C1 segment of cervical spinal cord (tissue), 14 donors: ENCODE data around the gene TAF9B.
"Not testable (repeated sequence)": the region's sequence is repeated elsewhere in the genome, so short reads cannot be mapped to it uniquely, and the experiment has no call there.

ENCODE experiments used
- DNase-seq, 14 donors: peaks; one replicate each; lab custom pipeline; 2025; lab: John Stamatoyannopoulos, UW

Gene TAF9B

DNA sequence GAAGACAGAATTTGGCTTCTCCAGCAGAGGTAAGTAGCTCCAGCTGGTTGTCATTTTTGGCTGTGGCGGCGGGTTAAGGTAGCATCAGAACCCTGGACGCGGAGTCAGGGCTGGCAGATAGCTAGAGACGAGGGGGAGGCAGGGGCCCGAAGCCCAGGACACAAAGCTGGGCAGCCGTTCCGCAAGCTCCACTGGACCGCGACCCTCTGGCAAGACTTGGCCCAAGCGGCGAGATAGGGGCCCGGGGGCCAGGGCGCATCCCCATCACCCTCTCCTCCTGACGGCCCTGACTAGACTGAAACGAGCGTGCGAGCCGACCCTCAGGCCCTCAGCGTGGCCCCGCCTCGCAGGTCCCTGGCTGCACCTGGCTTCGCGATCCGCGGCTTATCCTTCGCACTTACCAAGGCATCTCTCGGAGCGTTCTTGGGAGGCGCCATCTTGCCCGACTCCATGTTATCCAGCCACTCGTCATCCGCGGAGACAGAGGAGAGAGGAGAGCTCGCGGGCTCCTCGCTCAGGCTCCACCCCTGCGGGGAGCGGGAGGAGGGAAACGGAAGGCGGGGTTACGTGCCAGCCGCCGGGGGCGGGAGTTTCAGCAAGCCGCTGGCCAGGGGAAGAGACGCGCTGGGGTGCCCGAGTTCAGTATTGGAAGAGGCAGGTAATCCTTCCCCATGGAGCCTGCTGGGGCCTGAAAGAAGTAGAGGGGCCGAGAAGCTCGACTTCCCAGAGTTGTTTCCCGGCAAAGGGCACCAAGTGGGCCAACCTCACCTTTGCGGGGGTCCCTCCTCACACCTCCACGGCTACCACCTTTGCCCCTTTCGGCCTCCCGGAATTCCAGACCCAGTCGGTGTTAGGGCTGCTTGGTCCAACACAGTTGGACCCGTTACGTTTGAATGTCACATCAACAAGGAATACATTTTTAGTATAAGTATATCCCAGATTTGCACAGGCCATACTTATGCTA, at the start of gene TAF9B:
Gene TAF9B, minus strand, starts transcription at position 491 of the 964 bp plus-strand sequence. Its CDS starts 39 bp downstream, at position 452.
- DNase-seq = peak in 13 of 14 donors; percentile 4 to 85 (median 63)

- no peak for DNase-seq
Observed at GRCh38 chrX:78182881-78183280, 43.4 kb upstream of the TAF9B start.

- DNase-seq = no peak
Observed at GRCh38 chrX:78181307-78181706, 41.9 kb upstream of the TAF9B start.

GRCh38 chrX:78168065-78168464, 28.6 kb upstream of the TAF9B start:
- DNase-seq = no peak

DNA sequence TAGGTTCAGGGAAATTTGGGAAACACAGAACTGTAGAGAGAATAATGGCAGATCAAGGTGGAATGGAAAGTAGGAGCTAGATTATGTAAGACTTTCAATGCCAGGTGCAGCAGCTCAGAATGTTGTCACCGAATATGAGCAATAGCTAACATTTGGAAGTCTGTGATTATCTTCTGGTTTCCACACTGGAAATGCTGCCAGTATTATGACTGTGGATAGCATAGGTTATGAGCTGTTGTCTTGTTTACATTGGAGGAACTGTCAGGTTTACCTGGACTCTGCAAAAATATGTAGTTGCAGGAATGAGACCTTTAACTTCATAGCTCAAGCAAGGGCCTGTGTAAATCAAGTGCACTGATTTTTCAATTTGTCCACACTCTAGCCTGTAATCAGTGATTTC, 26.0 kb upstream of the TAF9B start:
- no peak for DNase-seq

DNA sequence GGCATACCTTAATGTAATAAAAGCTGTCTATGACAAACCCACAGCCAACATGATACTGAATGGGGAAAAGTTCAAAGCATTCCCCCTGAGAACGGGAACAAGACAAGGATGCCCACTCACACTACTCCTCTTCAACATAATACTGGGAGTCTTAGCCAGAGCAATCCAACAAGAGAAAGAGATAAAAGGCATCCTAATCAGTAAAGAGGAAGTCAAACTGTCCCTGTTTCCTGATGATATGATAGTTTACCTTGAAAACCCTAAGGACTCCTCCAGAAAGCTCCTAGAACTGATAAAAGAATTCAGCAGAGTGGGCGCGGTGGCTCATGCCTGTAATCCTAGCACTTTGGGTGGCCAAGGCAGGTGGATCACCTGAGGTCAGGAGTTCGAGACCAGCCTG, 23.7 kb upstream of the TAF9B start:
- DNase-seq = not testable (repeated sequence)

GRCh38 chrX:78160711-78161110, 21.3 kb upstream of the TAF9B start:
- DNase-seq = not testable (repeated sequence)

DNA sequence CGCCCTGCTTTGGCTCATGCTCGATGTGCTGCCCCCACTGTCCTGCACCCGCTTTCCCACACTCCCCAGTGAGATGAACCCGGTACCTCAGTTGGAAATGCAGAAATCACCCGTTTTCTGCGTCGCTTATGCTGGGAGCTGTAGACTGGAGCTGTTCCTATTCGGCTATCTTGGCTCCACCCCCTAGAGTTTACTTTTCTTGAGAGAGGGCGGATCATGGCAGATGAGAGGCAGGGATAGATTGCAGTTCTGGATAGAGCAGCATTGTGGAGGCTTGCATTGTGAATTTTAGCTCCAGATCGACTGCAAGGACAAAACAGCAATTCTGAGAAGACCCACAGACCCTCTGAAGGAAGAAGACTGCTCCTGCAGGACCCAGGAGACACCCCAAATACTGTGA, 18.4 kb upstream of the TAF9B start:
- not testable (repeated sequence) for DNase-seq

GRCh38 chrX:78157373-78157772, 17.9 kb upstream of the TAF9B start:
- DNase-seq = not testable (repeated sequence)

- DNase-seq = not testable (repeated sequence)
Observed at GRCh38 chrX:78147002-78147540, 7.6 kb upstream of the TAF9B start.

GRCh38 chrX:78140206-78140605, 756 bp upstream of the TAF9B start:
- DNase-seq = no peak

GRCh38 chrX:78133238-78133960, 6.1 kb downstream of the TAF9B start:
- no peak for DNase-seq

DNA sequence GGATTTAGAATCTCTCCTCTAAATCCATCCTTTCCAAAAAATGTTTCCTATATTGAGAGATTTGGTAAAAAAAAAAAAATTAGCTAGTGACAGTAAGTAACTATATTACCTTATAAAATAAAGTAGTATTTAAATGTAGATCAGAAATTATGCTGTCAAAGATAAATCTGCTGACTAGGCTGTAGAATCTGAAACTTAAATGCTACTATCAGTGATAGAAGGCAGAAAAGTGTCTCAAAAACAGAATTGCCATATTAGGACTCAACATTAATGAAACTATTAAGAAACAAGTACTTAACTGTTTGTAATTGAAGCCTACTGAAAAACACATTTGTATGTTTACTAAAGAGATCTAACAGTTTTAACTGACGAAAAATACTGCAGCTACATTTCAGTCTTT, 8.3 kb downstream of the TAF9B start:
- DNase-seq = no peak

DNA sequence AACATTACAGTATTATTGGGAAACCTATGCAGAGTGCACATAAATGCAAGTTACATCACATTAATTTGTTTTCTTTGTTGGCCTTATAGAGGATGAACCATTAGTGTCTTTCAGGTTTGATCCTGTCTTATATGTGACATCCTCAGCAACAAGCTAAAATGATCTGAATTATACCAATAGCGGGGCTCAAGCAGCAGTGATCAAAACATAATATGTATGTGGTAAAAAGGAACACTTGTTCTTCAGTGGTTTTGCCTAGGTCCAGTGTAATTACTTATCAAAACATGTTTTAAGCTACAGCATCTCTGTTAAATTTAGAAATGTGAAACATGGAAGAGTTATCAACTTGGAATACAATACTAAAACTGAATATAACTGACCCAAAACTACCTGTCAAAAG, 9.1 kb downstream of the TAF9B start:
- DNase-seq = no peak

DNA sequence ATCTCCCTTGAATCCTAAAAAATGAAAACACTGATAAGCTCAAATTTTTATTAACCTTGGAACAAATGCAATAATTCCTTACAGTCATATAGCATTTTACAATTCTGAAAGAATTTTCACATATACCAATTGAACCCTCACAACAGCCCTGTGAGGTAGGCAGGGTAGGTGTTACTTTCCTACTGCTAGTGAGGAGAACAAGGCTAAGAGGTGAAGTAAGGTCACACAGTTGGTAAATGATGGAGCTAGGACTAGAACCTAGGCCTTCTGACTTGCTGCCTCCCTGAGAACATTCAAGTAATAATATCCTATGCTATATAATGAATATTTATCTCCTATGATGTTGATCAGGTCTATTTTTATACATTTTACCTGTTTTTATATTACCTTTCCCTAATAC, 9.7 kb downstream of the TAF9B start:
- DNase-seq = no peak

- DNase-seq = not testable (repeated sequence)
Observed at GRCh38 chrX:78125781-78126180, 13.7 kb downstream of the TAF9B start.

DNA sequence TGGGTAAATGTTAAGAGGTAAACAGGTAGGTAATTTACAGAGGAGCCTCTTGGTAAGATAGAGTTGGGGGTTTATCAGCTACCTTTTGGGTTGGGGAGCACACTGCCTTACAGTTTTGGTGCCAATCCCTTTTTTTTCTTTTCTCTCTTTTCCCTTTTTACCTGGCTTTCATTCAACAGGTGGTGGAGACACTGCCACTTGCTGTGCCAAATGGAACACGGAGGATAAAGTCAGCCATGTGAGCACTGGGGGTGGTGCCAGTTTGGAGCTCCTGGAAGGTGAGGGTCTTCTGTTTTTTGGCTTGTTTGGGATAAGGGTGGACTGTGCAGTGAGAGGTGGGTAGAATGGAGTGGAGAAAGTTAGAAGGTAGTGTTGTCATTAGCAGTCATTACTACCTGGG, 14.3 kb downstream of the TAF9B start:
- DNase-seq = no peak

- no peak for DNase-seq
Observed at GRCh38 chrX:78124307-78124706, 15.1 kb downstream of the TAF9B start.

DNA sequence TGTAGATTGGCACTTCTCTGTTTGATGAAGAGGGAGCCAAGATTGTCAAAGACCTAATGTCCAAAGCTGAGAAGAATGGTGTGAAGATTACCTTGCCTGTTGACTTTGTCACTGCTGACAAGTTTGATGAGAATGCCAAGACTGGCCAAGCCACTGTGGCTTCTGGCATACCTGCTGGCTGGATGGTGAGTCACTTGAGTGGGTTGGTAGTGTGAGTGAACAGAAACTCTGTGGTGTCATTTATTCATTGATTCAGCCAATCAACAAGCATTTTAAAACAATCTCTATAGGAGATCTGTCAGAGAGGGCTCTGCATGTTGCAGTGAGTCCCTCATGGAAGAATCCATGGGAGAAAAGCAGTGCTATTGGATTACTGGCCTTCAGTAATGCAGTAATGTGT, 16.3 kb downstream of the TAF9B start:
- no peak for DNase-seq

DNA sequence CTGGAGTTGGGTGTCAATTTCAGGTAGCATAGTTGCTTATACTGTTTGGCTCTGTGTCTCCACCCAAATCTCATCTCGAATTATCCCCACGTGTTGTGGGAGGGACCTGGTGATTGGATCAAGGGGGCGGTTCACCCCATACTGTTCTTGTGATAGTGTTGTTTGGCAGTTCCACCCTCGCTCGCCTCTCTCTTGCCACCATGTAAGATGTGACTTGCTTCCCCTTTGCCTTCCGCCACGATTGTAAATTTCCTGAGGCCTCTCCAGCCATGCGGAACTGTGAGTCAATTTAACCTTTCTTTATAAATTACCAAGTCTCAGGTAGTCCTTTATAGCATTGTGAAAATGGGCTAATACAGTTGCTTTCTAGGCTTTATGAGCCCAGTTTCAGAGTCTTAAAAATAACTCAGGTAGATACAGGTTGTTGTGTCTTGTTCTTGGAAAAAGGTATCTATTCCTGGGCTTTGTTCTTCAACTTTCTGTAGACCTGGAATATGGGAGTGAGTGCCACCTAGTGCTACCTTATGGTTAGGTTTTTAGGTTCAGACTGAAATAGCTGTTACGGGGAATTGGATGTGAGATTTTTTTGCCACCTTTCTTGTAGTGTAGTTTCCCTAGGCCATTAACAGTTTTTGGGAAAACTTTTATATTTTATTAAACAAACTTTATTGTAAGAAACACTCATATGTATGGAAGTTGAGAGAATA, 19.8 kb downstream of the TAF9B start:
- DNase-seq = no peak

GRCh38 chrX:78118628-78119027, 20.8 kb downstream of the TAF9B start:
- no peak for DNase-seq

DNA sequence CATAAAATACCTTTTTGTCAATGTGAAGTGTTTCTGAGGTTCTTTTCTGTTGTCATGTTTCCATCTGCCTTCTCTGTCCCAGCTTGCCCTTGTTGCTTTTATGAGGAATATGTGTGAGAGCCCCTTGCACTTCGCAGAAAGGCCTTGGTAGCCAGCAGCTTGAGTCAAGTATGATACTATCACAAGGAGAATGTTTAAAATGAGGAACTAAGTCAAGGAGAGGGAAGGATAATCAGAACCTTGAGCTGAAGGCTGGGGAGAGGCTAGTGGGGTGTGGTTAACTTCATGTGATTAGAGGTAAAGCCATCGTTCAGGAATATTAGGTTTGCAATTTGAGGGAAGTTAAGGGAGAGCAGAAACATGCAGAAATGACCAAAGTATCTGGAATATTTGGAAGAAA, 22.7 kb downstream of the TAF9B start:
- no peak for DNase-seq
